ENCODE results near the gene LMTK2.
"Not testable (repeated sequence)": the region's sequence is repeated elsewhere in the genome, so short reads cannot be mapped to it uniquely, and the experiment has no call there.

The LMTK2 gene

DNA sequence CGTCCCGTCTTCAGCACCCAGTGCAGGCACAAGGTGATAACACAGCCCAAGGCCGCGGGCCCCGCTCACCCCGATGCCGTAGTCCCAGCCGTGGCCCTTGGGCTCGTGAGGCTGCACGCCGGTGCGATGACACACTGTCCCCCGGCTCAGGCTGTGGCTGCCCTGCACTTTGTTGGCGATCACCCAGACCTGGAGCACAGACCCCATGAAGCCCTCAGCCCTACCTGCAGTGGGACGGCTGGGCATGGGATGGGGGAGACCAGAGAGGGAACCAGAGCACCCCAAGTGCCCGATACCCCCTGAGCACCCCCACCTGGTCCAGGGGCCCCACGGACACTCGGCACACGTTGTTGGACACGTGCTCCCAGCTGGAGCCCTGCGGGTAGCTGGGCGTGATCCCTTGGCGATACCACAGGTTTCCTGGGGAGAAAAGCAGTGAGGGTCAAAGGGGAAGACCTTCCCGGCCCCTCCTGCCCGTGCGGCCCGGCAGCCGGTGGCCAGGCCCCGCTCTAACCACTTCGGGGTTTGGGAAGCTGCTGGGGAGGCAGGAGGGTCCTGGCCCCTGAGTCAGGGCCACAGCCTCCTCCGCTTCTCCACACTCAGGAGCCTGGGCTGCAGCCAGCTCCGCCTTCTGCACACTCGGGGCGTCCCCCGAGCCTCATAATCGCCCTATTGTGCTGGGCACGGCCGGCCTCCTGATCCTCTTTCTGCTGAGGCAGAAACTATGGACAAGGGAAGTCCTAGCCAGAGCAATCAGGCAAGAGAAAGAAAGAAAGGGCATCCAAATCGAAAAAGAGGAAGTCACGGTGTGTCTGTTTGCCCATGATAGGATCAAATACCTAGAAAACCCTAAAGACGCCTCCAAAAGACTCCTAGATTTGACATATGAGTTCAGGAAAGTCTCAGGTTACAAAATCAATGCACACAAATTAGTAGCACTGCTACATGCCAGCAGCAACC is 111.2 kb downstream of the LMTK2 start:
- DNase-seq (ENCODE audit: low read depth), result no peak

DNA sequence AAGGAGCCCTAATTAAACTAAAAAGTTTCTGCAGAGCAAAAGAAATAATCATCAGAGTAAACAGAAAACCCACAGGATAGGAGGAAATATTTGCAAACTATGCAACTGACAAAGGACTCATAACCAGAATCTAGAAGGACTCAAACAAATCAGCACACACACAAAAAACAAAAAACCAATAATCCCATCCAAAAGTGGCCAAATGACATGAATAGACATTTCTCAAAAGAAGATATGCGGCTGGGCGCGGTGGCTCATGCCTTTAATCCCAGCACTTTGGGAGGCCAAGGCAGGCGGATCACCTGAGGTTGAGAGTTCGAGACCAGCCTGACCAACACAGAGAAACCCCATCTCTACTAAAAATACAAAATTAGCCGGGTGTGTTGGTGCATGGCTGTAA is 112.7 kb downstream of the LMTK2 start:
- not testable (repeated sequence) for DNase-seq (ENCODE audit: low read depth)

DNA sequence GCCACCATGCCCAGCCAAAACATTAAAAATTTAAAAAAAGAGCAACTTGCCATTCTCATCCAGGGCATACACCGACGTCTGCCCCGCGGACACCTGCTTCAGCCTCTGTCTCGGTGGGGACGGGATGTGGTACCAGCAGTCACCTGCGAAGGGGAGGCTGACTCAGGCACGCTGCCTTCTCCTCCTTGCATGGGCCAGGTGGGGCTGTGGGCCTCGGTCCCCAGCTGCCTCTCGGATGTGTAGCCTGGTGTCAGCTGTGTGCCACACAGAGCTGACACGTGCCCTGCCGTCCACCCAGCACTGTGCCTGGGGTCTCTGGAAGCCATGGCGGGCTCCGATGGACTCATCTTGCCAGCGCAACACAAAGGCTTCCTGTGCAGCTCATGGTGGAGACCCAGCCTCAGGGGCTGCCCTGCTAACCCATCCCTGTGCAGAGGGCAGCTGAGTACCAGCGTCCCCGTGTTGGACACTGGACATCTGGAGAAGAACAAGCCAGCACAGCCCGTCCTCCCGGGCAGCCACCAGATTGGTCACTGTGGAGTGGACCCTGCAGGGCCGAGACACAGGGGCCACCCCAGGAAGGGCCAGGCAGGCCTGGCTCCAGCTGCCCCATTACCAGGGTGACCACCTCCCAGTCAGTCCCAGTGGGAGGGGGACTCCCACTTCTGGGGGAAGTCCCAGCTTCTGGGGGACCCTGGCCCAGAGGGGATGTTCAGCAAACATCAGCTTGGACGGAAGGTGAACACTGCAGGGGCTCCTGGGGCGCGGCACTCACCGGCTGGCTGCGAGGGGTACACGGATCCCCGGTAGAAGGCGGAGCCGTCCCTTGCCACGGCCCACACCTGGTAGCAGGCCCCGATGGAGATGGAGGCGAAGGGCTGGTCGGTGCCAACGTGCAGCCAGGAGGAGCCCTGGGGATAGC is 115.2 kb downstream of the LMTK2 start:
- no peak for DNase-seq (ENCODE audit: low read depth)

DNA sequence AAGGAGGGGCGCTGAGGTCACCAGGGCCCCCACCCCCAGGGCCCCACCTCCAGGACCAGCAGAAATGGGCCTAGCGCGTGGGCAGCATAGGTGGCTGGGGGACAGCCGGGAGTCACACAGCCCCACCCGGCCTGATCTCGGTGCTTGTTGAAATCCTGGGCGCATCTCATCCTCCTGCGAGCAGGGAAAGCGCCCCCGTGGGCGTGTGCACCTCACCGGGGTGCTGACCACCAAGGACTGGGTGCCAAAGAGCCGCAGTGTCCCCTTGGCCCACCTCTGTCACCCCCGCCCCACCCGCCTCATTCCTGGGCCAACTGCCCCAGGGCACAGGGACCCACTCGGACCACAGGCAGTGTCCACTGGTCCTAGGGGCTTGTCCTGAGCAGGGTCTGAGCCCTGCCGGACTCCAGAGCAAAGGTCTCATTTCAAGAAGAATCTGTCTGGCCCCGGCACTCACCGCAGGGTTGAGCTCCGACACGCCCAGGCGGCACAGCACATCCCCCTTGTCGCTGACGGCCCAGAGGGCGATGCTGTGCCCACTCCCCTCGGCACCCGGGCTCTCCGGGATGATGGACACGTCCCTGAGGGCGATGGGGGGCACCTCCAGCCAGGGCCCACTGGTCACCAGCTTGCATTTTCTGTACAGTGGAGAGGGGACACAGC is 116.0 kb downstream of the LMTK2 start:
- no peak for DNase-seq (ENCODE audit: low read depth)

DNA sequence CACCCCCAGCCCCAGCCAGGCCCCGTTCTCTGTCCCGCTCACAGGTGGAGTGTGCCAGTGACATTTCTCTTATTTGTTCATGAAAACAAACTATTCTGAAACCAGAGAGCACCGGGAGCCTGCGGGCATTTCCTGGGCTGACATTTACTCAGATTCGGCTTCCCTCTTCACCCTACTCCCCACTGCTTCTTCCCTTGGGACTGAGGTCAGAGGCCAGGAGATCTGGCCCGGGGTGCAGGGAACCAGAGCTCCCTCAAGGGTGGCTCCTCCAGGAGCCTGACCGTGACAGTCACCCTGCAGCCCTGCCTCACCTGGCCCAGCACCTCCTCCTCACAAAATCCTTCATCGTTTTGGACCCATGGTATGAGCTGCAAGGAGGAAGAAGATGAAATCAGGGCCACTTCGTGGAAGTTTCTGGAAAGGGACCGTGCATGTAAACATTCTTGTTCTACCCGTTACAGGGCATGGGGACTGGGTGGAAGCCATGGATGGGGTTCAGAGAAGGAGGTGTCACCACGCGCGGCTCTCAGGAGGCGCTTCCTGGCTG is 116.8 kb downstream of the LMTK2 start:
- no peak for DNase-seq (ENCODE audit: low read depth)

DNA sequence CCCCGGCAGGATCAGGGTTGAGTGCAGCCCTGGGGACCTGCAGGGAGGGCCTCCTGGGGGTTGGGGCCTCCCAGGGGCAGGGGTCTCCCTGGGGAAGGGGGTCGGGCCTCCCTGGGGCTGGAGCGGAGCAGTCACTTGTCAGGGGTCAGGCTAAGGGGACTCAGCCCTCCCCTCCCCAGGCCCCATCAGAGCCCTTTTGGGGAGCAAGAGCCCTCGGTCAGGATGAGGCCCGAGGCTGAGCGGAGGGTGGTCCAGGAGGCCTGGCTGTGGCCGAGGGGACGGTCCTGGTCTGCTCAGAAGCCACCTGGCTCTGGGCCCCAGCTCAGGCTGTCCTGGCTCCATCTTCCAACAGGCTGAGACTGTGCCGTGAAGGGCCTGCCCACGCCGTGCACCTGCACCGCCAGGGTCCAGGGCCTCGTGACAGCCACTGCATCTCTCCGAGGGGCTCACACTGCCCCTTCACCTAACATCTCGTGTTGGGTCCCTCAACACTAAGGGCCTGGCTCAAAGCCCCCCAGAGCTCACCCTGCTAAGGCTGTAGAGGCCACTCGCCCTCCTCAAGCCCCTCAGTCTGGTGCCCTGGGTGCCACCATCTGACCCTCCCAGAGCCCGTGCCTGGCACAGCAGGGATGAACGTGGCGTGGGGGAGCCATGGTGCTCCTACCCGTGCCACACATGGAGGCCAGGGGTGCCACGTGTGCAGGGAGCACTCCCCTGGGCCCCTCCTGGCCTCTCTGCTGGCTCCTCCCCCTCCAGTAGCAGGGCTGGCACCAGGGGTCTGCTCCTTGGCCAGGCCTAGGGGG is 117.4 kb downstream of the LMTK2 start:
- DNase-seq (ENCODE audit: low read depth), result no peak

DNA sequence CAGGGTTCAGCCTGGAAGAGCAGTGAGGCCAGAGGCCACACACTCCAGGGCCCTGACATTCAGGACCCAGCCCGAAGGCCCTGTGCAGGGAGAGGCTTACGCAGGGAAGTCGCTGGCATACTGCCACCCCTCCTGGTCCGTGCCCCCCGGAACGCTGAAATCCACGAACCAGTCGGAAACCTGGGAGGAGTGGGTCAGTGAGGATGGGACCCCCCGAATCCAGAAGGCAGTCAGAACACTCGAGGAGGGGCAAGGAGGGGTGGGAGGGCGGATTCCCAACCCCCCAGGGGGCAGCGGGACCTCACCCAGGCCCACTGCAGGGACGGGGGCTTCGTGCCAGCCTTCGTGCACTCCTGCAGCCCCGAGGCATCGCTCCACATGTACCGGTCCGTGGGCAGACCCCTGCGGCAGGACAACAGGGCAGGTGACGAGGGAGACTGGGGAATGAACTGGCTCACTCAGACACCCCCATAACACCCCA is 118.1 kb downstream of the LMTK2 start:
- no peak for DNase-seq (ENCODE audit: low read depth)

DNA sequence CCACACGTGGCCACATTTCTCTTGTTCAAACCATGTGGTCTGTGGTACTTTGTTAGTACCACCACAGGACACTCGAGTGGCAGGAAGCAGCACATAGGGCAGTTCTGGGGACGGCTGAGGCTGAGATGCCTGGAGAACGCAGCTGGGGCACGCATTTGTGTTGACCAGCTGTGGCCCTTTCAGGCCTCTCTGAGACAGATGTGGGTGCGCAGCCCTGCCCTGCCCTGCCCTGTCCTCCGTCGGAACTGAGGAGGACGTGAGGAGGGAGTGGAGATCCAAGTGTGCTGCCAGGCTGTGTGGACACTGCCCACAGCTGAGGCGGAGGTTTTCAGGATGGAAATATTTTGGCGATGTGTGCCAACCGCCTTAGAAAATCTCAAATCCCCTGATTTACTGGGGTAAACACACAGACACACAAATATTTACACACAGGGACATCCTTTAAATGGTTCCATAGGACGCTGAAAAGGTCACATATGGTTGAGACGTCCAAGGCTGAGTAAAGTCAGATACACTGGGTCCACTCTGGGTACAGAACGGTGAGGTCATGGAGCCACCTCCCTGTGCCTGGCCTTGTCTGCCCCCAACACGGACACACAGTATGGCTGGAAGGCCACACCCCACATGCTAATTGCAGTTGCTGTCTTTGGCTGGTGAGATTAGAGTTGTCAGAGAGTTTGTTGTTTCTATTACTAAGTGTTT is 119.4 kb downstream of the LMTK2 start:
- DNase-seq (ENCODE audit: low read depth), result no peak

DNA sequence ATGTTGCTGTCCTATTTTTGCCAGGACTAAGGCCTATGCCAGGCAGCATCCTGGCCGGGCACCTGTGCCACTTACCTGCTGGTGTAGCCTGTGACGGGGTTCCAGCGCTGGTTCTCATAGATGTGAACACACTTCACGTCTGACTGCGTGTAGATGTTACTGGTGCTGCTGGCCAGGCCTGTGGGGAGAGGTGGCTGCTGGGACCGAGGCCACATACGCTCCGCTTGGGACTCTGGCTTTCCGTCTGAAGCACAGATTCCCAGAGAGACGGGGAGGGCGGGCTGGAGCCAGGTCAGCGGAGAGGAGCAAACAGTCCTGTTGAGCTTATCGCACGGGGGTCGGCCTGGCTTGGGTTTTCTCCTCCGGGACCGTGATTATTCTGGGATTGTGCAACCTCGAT is 121.3 kb downstream of the LMTK2 start:
- no peak for DNase-seq (ENCODE audit: low read depth)

DNA sequence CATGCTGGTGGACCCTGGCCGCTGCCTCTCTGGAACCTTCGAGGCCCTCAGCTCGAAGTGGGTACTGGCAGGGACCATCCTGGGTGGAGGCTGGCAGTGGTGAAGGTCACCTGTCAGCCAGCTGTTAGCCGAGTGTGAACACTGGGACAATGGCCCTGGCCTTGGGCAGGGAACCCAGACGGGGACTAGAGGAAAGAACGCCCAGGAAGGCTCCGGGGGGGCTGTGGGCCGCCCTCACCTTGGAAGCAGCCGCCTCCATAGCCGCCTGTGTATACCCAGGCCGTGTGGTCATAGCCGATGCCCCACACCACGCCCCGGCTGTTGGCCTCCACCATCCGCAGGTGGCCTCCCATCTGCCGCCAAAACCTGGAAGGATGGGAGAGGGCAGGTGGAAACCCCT is 122.1 kb downstream of the LMTK2 start:
- DNase-seq (ENCODE audit: low read depth), result no peak

DNA sequence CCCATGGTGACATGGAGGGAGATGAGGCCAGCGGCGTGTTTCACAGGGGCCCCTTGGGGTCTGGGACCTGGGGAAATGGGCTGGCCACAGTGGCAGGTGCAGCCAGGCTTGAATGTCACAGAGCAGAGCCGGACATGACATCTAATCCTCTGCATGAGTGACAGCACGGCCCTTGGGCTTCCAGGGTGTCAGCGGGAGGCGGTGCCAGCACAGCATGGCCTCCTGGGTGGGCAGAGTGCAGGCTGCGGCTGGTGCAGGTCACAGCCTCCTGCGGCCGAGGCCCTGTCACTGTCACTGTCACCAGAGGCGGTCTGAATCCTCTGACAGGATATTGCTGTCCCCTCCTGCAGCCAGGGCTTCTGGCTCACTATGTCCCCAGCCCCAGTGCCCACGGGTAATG is 122.8 kb downstream of the LMTK2 start:
- no peak for DNase-seq (ENCODE audit: low read depth)

DNA sequence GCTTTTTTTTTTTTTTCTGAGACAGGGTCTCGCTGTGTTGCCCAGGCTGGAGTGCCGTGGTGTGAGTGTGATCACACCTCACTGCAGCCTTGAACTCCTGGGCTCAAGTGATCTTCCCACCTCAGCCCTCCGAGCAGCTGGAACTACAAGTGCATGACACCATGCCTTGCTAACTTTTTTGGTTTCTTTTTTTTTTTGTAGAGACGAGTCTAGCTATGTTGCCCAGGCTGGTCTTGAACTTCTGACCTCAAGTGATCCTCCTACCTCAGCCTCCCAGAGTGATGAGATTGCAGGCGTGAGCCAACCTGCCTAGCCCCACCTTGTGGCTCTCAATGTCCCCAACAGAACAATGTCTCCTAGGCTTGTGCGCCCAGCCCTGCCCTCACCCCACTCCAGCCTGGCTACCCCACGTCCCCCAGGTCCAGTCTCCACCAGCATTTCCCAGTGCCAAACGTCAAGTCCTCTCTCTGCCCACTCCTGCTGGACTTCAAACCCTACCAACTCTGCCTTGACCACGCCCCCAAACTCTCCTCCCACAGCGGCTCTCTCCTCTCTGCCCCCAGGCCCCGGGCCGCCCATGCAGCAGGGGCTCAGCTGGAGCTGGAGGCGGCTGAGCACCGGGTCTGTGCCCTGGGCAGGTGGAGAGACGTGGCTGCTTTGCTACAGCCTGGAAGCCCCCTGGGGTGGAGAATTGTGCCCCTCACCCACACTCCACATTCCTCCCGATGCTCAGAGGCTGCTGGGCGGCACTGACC is 123.5 kb downstream of the LMTK2 start:
- DNase-seq (ENCODE audit: low read depth), result no peak

DNA sequence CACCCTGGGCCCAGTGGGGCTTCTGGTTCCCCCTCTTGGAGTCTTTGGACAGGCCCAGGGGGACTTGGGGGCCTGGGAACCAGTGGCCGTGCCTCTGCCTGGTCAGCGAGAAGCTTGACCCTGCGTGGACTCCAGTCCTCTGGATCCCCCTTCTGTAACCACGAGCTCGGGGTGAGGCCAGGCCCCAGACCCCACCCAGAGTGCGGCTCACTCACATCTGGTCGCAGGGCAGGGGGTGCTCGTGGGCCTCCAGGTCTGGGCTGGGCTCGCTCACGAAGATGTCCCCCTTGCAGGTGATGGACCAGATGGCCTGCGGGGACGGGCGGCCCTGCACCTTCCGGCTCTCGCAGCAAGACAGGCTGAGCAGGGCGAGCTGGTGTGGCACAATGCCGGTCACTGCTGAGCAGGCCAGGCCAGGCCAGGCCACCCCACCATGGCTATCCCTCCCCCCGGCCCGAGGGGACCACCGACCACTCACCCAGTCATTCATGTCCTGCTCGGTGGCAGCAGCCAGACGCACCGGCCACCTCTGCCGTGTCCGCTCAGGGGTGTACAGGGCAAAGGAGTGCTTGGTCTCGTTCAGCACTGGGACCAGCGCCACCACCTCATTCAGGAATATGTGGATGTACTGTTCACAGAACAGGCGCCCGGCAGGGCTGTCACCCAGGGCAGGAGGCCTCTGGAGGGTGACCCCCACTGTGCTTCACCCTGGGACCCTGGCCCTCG is 124.2 kb downstream of the LMTK2 start:
- no peak for DNase-seq (ENCODE audit: low read depth)

DNA sequence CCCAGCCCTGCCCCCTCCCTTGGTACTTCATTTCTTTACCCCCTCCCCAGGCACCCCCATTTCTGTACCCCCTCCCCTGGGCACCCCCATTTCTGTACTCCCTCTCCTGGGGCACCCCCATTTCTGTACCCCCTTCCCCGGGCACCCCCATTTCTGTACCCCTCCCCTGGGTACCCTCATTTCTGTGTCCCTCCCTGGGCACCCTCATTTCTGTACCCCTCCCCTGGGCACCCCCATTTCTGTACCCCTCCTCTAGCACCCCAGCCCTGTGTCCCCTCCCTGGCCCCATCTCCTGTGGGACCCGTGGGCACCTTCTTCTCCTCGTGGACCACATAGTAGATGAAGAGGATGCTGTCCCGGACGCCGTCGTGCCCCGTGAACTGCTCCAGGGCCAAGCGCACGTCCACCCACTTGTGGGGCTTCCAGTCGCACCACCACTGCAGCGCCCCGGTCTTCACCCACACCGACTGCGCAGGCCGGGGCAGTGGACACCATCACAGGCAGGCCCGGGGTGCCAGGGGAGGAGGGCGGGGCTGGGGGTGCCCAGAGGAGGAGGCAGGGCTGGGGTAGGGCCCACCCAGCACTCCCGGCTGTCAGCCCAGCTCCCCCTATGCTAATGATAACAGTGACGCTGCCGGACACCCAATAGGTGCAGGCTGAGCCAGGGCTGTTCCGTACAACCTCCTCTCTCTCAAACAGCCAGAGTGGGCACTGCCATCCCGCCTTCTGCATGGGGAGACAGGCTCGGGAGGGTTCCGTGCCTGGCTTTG is 125.0 kb downstream of the LMTK2 start:
- no peak for DNase-seq (ENCODE audit: low read depth)

DNA sequence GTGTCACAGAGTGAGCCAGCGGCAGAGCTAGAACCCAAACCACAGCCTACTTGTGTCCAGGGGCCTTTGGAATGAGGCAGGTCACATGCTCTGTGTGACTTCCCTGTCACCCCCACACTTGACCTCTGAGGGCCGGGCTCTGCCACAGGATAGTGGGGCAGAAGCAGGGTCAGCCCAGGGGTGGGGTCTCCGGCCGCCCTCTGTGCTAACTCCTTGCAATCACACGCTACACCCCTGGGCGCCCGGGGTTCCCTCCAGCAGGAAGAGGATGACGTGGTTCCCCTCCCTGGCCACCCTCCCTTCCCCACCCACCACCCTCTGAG is 125.6 kb downstream of the LMTK2 start:
- DNase-seq (ENCODE audit: low read depth), result no peak

DNA sequence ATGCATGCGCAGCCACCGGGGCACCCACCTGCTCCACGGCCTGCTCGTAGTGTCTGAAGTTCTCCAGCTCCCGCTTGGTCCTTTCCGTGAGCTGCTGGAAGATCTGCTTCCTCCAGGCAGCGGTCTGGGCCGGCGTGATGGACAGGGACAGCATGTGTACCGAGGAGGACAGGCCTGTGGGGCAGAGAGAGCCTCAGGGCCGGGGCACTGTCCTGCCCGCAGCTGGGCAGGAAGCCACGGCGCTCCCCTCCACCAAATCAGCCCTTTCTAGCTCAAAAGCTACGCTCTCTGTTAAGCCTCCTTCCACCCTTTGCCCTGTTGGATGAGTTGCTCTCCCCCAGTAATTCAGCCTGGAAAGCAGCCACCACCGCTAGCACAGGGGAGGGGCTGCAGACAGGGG is 126.1 kb downstream of the LMTK2 start:
- no peak for DNase-seq (ENCODE audit: low read depth)

DNA sequence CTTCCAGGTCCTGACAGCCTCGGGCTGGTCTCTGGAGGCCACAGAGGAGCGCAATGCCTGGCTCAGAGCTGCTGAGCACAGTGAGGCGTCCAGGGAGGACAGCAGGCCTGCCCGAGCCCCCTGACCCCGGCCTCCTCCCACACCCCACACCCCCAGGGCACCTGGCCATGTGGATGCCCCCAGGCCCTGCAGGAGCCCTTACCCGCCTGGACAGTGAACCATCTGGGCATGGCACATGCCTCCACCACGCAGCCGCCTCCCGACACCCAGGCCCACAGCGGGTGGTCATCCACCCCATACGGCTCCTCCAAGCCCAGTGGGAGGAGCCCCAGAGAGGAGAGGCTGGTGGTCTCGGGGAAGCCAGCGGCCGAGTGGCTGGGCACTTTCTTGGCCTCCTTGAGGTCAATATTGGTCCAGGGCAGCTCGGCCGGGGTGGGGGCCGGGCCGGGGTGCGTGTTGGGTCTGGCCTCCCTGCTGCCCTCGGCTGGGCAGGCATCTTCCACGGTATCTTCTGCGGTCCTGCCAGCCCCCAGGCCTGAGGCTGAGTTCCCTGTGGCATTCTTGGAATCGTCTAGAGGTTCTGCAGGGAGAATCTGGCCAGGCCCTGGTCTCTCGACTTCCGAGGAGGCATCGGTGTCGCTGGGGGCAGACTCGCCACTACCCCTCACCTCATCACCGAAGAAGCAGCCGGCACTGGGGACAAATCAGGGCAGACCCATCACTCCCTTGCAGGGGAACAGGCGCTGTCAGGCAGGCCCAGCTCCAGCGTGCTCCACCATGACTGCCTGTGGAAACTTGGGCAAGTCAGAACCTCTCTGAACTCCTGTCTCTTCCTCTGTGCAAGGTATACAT is 126.8 kb downstream of the LMTK2 start:
- DNase-seq (ENCODE audit: low read depth), result no peak

Measured in T-helper 22 cell (primary cell).